DND-41 (cell line): ENCODE data around the gene DCP1B.
A peak's percentile ranks its signal among the peaks of the same experiment; 100 is the strongest.

Experiments
- ATAC-seq: fragments of 200-7000 bp; cut with Tn5 transposase; 3 replicates; pipeline ENCODE4 v1.9.1; 2021; ENCODE audit warnings: low read depth; ENCODE audit not compliant: insufficient read depth
- DNase-seq: peaks from one replicate; pipeline ENCODE4 v3.0.0-alpha.2; 2020
- H2AFZ ChIP-seq: 2 replicates; pipeline ENCODE4 v1.6.0; 2012; ENCODE audit warnings: low read depth, low read length
- H3K27ac ChIP-seq: 2 replicates; pipeline ENCODE4 v1.5.1; 2012; ENCODE audit warnings: low read length, inconsistent platforms
- H3K27me3 ChIP-seq: fragments of 200-600 bp; sonication (generic); 2 replicates; pipeline ENCODE4 v1.6.0; 2012; ENCODE audit warnings: low read length, mild to moderate bottlenecking, inconsistent platforms; ENCODE audit not compliant: insufficient read depth, poor library complexity
- H3K36me3 ChIP-seq: 2 replicates; pipeline ENCODE4 v1.5.1; 2012; ENCODE audit warnings: low read length, inconsistent platforms; ENCODE audit not compliant: insufficient read depth
- H3K4me1 ChIP-seq: 2 replicates; pipeline ENCODE4 v1.5.1; 2012; ENCODE audit warnings: mild to moderate bottlenecking, low read length; ENCODE audit not compliant: insufficient read depth
- H3K4me2 ChIP-seq: 2 replicates; pipeline ENCODE4 v1.6.0; 2012; ENCODE audit warnings: mild to moderate bottlenecking, moderate library complexity, low read length, inconsistent platforms; ENCODE audit not compliant: insufficient read depth
- H3K4me3 ChIP-seq, 2 experiments: fragments of 200-600 bp in 1 of 2; shearing (Covaris generic) in 1 of 2; 2 replicates each; pipeline ENCODE4 v1.5.1; 2012 to 2016; ENCODE audit warnings: inconsistent platforms in 2 of 2, low read length in 2 of 2, mild to moderate bottlenecking in 2 of 2, low read depth in 1 of 2, moderate library complexity in 1 of 2
- H3K79me2 ChIP-seq: 2 replicates; pipeline ENCODE4 v1.6.0; 2012; ENCODE audit warnings: low read length, inconsistent platforms; ENCODE audit not compliant: insufficient read depth
- H3K9ac ChIP-seq: 2 replicates; pipeline ENCODE4 v1.6.0; 2012; ENCODE audit warnings: low read depth, mild to moderate bottlenecking, inconsistent platforms, low read length, moderate library complexity
- H3K9me3 ChIP-seq: 2 replicates; pipeline ENCODE4 v1.5.1; 2012; ENCODE audit warnings: low read length, moderate library complexity, mild to moderate bottlenecking, inconsistent platforms; ENCODE audit not compliant: insufficient read depth, severe bottlenecking
- H4K20me1 ChIP-seq: 2 replicates; pipeline ENCODE4 v1.6.0; 2012; ENCODE audit warnings: low read length; ENCODE audit not compliant: insufficient read depth
- CTCF ChIP-seq: IDR thresholded peaks from 2 replicates; pipeline ENCODE4 v1.5.1; 2012; ENCODE audit warnings: borderline replicate concordance, low read length, moderate library complexity, mild to moderate bottlenecking; ENCODE audit not compliant: poor library complexity, severe bottlenecking; ENCODE audit errors: extremely low read depth
- EZH2 ChIP-seq: IDR thresholded peaks from 3 replicates; pipeline ENCODE4 v1.6.1; 2012; ENCODE audit warnings: borderline replicate concordance, low read depth, mild to moderate bottlenecking, moderate library complexity, low read length, inconsistent platforms; ENCODE audit not compliant: severe bottlenecking

Gene DCP1B

GRCh38 chr12:2035431-2036055 is 31.3 kb upstream of the DCP1B start:
- H3K27ac ChIP-seq, result no peak overlapping the region

GRCh38 chr12:2034633-2035430 is 30.6 kb upstream of the DCP1B start:
- peak; percentile 84 for DNase-seq
- peak overlapping the region; percentile 43 for H3K9ac ChIP-seq
- H3K4me3 ChIP-seq, result peak overlapping the region; percentile 10 to 62; a peak in 3 of 4 replicates
- no peaks in the 10 kb centered on the region for H3K79me2 ChIP-seq
- TF ChIP-seq EZH2 (no peak), CTCF (peak; percentile 96)
- peaks cover 73% of the 10 kb centered on the region for H3K27me3 ChIP-seq
- H3K4me1 ChIP-seq, result peaks cover 15% of the 10 kb centered on the region
- peak; percentile 100 for ATAC-seq
- peak overlapping the region; percentile 91 for H3K4me2 ChIP-seq
- no peaks in the 10 kb centered on the region for H3K36me3 ChIP-seq
- no peaks in the 10 kb centered on the region for H3K9me3 ChIP-seq
- H4K20me1 ChIP-seq, result no peaks in the 10 kb centered on the region
- H2AFZ ChIP-seq, result peak overlapping the region; percentile 96
- no peak overlapping the region for H3K27ac ChIP-seq

More at GRCh38 chr12:2035431-2036055, 31.3 kb upstream of the DCP1B start:
- Histone ChIP-seq H4K20me1 (no peaks in the 10 kb centered on the region), H3K36me3 (no peaks in the 10 kb centered on the region), H3K4me3 (peak overlapping the region; percentile 10 to 62; a peak in 3 of 4 replicates), H3K9ac (peak overlapping the region; percentile 43), H3K79me2 (no peaks in the 10 kb centered on the region), H3K4me2 (peak overlapping the region; percentile 91), H3K9me3 (no peaks in the 10 kb centered on the region), H3K4me1 (peaks cover 15% of the 10 kb centered on the region), H3K27me3 (peaks cover 66% of the 10 kb centered on the region), H2AFZ (peak overlapping the region; percentile 96)
- ATAC-seq (no peak), DNase-seq (no peak)
- no peak for TF ChIP-seq CTCF
- TF ChIP-seq EZH2, result no peak

GRCh38 chr12:2032506-2032905 is 28.2 kb upstream of the DCP1B start:
- Histone ChIP-seq H3K9ac (no peak overlapping the region), H3K36me3 (no peaks in the 10 kb centered on the region), H3K4me3 (no peak overlapping the region), H3K79me2 (no peaks in the 10 kb centered on the region), H3K4me1 (peaks cover 15% of the 10 kb centered on the region), H3K9me3 (no peaks in the 10 kb centered on the region), H3K4me2 (no peak overlapping the region), H4K20me1 (no peaks in the 10 kb centered on the region), H3K27me3 (peaks cover 77% of the 10 kb centered on the region), H2AFZ (no peak overlapping the region), H3K27ac (no peak overlapping the region)
- no peak for TF ChIP-seq CTCF
- no peak for TF ChIP-seq EZH2
- ATAC-seq (no peak), DNase-seq (no peak)
